HG02678 (cell line): ENCODE measurements around the gene BCL2L2.
A peak's percentile ranks its signal among the peaks of the same experiment; 100 is the strongest.
"Not testable (repeated sequence)": the region's sequence is repeated elsewhere in the genome, so short reads cannot be mapped to it uniquely, and the experiment has no call there.

Experiments used
- ATAC-seq: cut with Tn5 transposase; IDR thresholded peaks from one replicate; pipeline ENCODE4 v1.9.1; 2021; ENCODE audit warnings: mild to moderate bottlenecking, moderate library complexity; ENCODE audit not compliant: unreplicated experiment

Gene BCL2L2

GRCh38 chr14:23306412-23307145 is at the start of gene BCL2L2:
TSS of gene BCL2L2 (plus strand) at chr14:23306833. CDS start at chr14:23307768, 935 bp downstream.
- peak; percentile 18 for ATAC-seq

GRCh38 chr14:23258256-23258655 is 48.4 kb upstream of the BCL2L2 start:
- ATAC-seq = no peak

DNA sequence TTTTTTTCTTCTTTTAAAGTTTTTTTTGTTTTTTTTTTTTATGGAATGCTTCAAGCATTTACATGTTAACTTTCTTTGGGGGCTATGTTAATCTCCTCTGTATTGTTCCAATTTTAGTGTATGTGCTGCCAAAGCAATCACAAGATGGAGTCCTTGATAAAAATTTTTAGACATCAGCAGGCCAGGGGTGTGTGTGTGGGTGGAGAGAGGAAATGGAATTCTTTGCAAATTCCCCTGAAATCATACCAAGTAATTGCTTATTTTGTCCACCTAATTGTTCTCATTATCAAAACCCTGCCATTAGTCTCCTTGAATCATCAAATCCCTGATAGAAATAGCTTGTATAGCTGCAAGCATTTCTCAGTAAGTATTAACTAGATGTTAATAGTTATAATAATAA is 47.2 kb upstream of the BCL2L2 start:
- ATAC-seq = no peak

- ATAC-seq = not testable (repeated sequence)
Observed at GRCh38 chr14:23260849-23261248, 45.8 kb upstream of the BCL2L2 start.

- no peak for ATAC-seq
Observed at GRCh38 chr14:23269193-23269592, 37.4 kb upstream of the BCL2L2 start.

- ATAC-seq = no peak
Observed at GRCh38 chr14:23275412-23275811, 31.2 kb upstream of the BCL2L2 start.

- ATAC-seq = no peak
Observed at GRCh38 chr14:23277189-23277588, 29.4 kb upstream of the BCL2L2 start.

GRCh38 chr14:23277928-23278327 is 28.7 kb upstream of the BCL2L2 start:
- ATAC-seq = not testable (repeated sequence)

GRCh38 chr14:23281247-23281646 is 25.4 kb upstream of the BCL2L2 start:
- no peak for ATAC-seq

GRCh38 chr14:23284654-23285529 is 21.7 kb upstream of the BCL2L2 start:
- no peak for ATAC-seq

- ATAC-seq = peak; percentile 28
Observed at GRCh38 chr14:23285530-23286019, 21.1 kb upstream of the BCL2L2 start.

GRCh38 chr14:23286020-23286901 is 20.4 kb upstream of the BCL2L2 start, which contains the start of gene HOMEZ:
TSS of gene HOMEZ (minus strand) at chr14:23286132. CDS start at chr14:23285952, 180 bp downstream.
- ATAC-seq = peak; percentile 97

- no peak for ATAC-seq
Observed at GRCh38 chr14:23286902-23287479, 19.6 kb upstream of the BCL2L2 start.

DNA sequence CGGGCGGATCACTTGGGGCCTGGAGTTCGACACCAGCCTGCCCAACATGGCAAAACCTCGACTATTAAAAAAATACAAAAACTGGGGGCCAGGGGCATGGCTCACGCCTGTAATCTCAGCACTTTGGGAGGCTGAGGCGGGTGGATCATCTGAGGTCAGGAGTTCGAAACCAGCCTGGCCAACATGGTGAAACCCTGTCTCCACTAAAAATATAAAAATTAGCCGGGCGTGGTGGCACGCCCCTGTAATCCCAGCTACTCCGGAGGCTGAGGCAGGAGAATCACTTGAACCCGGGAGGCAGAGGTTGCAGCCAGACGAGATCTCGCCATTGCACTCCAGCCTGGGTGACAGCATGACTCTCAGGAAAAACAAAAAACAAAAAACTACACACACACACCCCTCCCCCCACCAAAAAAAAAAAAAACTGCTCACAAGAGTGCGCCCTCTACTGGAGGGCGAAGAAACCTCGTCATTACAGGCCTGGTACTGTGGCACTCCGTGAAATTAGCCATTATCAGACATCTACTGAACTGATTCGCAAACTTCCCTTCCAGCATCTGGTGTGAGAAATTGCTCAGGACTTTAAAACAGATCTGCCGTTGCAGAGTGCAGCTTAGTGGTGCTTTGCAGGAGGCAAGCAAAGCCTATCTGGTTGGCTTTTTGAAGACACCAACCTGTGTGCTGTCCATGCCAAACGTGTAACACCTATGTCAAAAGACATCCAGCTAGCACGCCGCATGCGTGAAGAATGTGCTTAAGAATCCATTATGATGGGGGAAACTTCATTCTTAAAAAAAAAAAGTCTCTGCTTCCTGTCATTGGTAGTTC is 11.7 kb upstream of the BCL2L2 start:
- no peak for ATAC-seq

- ATAC-seq = no peak
Observed at GRCh38 chr14:23296012-23296777, 10.4 kb upstream of the BCL2L2 start.

- ATAC-seq = no peak
Observed at GRCh38 chr14:23297096-23297495, 9.5 kb upstream of the BCL2L2 start.

GRCh38 chr14:23297611-23298277 is 8.9 kb upstream of the BCL2L2 start:
- ATAC-seq = no peak
